Testis (tissue), 3 donors: ENCODE measurements around the gene SFMBT2. TPM values are rescaled to one million over a fixed set of nuclear protein-coding genes. Genes with fewer than 3 reads are reported as not detected.

Experiments used
- DNase-seq: peaks from one replicate; pipeline ENCODE4 v3.0.0-alpha.2; 2019
- H3K27ac ChIP-seq, 2 donors: fragments of 200-600 bp; sonication (generic); one replicate each; pipeline ENCODE4 v1.5.1; 2019
- H3K27me3 ChIP-seq: fragments of 200-600 bp; sonication (generic); one replicate; pipeline ENCODE4 v1.5.1; 2019
- H3K36me3 ChIP-seq: fragments of 200-600 bp; sonication (generic); one replicate; pipeline ENCODE4 v1.5.1; 2017; ENCODE audit warnings: low read depth; ENCODE audit errors: missing control alignments
- H3K4me1 ChIP-seq: fragments of 200-600 bp; sonication (generic); one replicate; pipeline ENCODE4 v1.5.1; 2019
- H3K4me3 ChIP-seq, 2 donors: fragments of 200-600 bp; sonication (generic); one replicate each; pipeline ENCODE4 v1.5.1; 2017 to 2019
- H3K9me3 ChIP-seq: fragments of 200-600 bp; sonication (generic); one replicate; pipeline ENCODE4 v1.5.1; 2017
- POLR2A ChIP-seq: fragments of 450-650 bp; IDR thresholded peaks from one replicate; pipeline ENCODE4 v1.6.1; 2017; ENCODE audit warnings: antibody characterized with exemption, mild to moderate bottlenecking, moderate library complexity
- WGBS, 2 donors: methylation state at CpG; one replicate each; pipeline ENCODE4 v1.1.5; 2018; 5-methylcytosine and 5-hydroxymethylcytosine counted together
- intact Hi-C: fragments of 100-400 bp; cut with DNase I; formaldehyde crosslinking; loops from one replicate; pipeline ENCODE4 v1.15.1; 2023; ENCODE audit warnings: low total_unique reads
- polyA plus RNA-seq: library from polyadenylated mRNA; stranded (reverse); fragments of 350-450 nt; fragmentation: Illumina TruSeq; extraction: RNeasy Lipid Tissue Mini Kit (QIAGEN cat#74804); gene quantifications from one replicate; pipeline ENCODE4 v1.2.3, GENCODE V29; 2014; ENCODE audit warnings: low read depth, low replicate concordance; ENCODE audit not compliant: insufficient read depth
- total RNA-seq, 2 donors: library from RNA; depleted of rRNA; stranded (reverse); fragments of >200 nt; gene quantifications; one replicate each; pipeline ENCODE4 v1.2.3, GENCODE V29; 2016
- TF ChIP-seq, protein P1 (sequence below), 3 experiments: fragments of 450-650 bp in 2 of 3; fragments of 200-600 bp in 1 of 3; sonication (generic) in 1 of 3; IDR thresholded peaks; one replicate each; pipeline ENCODE4 v1.5.1; 2016 to 2019; ENCODE audit warnings: antibody characterized with exemption in 3 of 3, mild to moderate bottlenecking in 2 of 3, moderate library complexity in 1 of 3

SFMBT2 gene
- total and polyA plus RNA-seq, 3 donors from 2014 or later = 3.6 to 8.5 (median 7.6) TPM

DNA sequence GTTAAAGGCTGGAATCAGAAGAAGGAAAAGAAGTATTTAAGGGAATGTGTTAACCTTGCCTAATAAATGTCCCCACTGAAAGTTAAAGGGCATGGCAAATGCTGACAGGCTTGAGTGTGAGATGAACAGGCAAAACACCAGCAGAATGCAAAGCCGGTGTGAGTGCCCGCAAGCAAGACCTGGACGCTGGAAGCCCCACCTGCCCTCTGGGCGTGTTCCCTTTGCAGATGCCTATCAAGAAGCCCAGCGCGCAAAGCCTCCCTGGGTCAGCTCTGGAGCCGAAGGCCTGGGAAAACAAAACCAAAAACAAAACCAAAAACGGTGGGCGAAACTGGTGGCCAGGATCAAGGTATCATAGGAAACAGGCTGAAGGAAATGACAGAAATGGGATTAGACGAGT, 200.3 kb downstream of the SFMBT2 start:
- WGBS, 2 donors = 87 to 94% methylated on average over 10 of the region's 10 CpGs
- no peak for TF ChIP-seq POLR2A
- TF ChIP-seq, protein P1, sequence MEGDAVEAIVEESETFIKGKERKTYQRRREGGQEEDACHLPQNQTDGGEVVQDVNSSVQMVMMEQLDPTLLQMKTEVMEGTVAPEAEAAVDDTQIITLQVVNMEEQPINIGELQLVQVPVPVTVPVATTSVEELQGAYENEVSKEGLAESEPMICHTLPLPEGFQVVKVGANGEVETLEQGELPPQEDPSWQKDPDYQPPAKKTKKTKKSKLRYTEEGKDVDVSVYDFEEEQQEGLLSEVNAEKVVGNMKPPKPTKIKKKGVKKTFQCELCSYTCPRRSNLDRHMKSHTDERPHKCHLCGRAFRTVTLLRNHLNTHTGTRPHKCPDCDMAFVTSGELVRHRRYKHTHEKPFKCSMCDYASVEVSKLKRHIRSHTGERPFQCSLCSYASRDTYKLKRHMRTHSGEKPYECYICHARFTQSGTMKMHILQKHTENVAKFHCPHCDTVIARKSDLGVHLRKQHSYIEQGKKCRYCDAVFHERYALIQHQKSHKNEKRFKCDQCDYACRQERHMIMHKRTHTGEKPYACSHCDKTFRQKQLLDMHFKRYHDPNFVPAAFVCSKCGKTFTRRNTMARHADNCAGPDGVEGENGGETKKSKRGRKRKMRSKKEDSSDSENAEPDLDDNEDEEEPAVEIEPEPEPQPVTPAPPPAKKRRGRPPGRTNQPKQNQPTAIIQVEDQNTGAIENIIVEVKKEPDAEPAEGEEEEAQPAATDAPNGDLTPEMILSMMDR (IDR thresholded peaks at IDR 0.05) = no peak
- no peaks in the 10 kb centered on the region for H3K4me1 ChIP-seq
- H3K27me3 ChIP-seq = no peaks in the 10 kb centered on the region
- no peak overlapping the region for H3K4me3 ChIP-seq
- intact Hi-C loops = no loop called here
- H3K36me3 ChIP-seq = no peaks in the 10 kb centered on the region
- H3K27ac ChIP-seq = no peak overlapping the region
- H3K9me3 ChIP-seq = no peaks in the 10 kb centered on the region
- DNase-seq = no peak

DNA sequence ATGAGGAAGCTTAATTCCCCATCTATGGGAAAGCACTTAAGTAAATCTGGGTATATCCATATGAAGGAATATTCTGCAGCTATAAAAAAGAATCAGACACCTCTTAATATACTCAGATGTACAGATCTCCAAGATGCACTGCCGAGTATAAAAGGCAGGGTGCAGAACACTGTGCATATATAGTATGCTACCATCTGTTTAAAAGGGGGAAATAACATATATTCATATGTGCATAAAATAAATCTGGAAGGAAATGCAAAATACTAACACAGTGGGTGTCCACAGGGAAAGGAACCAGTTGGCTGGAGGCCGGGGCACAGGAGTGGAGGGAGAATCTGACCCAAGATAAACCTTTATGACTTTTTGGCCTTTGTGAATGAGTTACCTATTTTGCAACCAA, 201.4 kb downstream of the SFMBT2 start:
- DNase-seq = no peak
- Histone ChIP-seq H3K27ac (no peak overlapping the region), H3K9me3 (no peaks in the 10 kb centered on the region), H3K4me1 (no peaks in the 10 kb centered on the region), H3K27me3 (no peaks in the 10 kb centered on the region), H3K4me3 (no peak overlapping the region), H3K36me3 (no peaks in the 10 kb centered on the region)
- TF ChIP-seq POLR2A = no peak
- TF ChIP-seq, protein P1 (IDR thresholded peaks at IDR 0.05) = no peak
- WGBS, 2 donors = 98 to 100% methylated on average over 2 of the region's 2 CpGs
- intact Hi-C loops = no loop called here

DNA sequence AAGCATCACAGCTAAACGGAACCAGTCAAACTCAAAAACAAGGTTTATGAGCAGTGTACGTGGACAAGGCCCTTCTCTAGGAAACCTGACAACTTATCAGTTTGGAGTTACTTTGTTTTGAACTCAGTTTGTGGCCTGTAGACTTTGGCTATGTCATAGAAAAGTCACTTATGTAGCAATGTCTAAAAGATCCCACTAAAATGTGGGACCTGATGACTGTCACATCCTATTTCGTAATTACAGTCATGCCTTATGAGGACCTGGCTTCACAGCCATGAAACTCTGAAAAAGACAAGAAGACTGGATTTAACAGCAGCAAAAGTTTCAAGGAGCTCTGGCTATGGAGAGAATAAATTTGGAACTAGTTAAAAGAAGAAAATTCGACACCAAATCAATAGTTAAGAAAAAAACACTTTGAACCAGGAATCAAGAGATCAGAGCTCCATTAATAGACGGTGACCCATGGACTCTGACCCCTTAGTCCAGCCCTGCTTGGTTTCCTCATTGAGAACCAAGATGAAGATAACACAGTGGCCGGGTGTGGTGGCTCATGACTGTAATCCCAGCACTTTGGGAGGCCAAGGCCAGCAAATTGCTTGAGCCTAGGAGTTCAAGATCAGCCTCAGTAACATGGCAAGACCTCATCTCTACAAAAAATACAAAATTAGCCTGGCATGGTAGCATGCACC, 204.3 kb downstream of the SFMBT2 start:
- no peak overlapping the region for H3K27ac ChIP-seq
- no peaks in the 10 kb centered on the region for H3K27me3 ChIP-seq
- intact Hi-C loops = no loop called here
- no peak for TF ChIP-seq POLR2A
- TF ChIP-seq, protein P1 (IDR thresholded peaks at IDR 0.05) = no peak
- H3K4me1 ChIP-seq = no peaks in the 10 kb centered on the region
- H3K4me3 ChIP-seq = no peak overlapping the region
- 90 to 91% methylated on average over 5 to 6 of the region's 6 CpGs for WGBS, 2 donors
- H3K9me3 ChIP-seq = no peaks in the 10 kb centered on the region
- DNase-seq = no peak
- no peaks in the 10 kb centered on the region for H3K36me3 ChIP-seq

DNA sequence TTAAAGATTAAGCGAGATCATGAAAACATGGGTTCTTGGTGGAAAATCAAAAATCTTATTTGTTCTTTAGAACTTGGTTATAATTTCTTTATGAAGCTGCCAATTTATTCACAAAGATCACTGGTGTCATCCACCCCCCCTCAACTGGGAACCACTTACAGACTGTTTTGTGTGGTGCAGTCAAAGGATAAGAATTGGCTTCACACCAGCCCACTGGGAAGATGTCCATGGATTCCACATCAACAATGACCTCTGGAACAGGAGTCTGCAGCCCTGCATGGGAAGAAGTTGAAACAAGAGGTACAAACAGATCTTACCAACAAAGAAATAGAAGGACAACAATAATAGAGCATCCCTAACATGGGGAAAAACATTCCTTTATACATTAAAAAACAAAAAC, 205.2 kb downstream of the SFMBT2 start:
- Histone ChIP-seq H3K9me3 (no peaks in the 10 kb centered on the region), H3K4me1 (no peaks in the 10 kb centered on the region), H3K27ac (no peak overlapping the region), H3K4me3 (no peak overlapping the region), H3K27me3 (no peaks in the 10 kb centered on the region), H3K36me3 (no peaks in the 10 kb centered on the region)
- intact Hi-C loops = no loop called here
- no peak for DNase-seq
- TF ChIP-seq POLR2A = no peak
- TF ChIP-seq, protein P1 (IDR thresholded peaks at IDR 0.05) = no peak
- WGBS, 2 donors = 70 to 71% methylated on average over 1 of the region's 1 CpG

DNA sequence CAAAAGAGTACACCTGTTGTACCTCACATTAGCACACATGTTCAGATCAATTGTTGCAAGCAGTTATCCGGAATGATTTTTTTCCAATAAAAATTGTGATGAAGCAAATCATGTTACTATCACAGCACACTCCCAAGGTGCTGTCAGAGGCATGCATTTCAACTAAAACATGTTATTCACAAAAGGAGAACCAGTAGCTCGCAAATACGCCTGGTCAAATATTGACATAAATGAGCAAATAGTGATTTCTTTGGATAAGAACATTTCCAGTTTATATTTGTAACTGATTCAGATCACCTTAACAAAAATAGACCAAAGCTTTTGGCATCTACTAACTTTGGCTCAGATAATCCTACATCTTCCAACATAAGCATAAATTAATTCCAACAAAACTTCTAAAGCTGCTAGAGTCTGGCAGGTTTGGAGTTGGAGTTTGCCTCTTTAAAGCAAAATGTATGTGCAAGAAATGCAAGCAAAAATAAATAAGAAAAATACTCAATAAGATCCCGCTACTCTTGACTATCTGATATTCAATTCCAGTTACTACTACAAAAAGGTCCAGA, 208.0 kb downstream of the SFMBT2 start:
- intact Hi-C loops = no loop called here
- Histone ChIP-seq H3K36me3 (no peaks in the 10 kb centered on the region), H3K9me3 (no peaks in the 10 kb centered on the region), H3K27me3 (no peaks in the 10 kb centered on the region), H3K4me1 (no peaks in the 10 kb centered on the region), H3K4me3 (no peak overlapping the region), H3K27ac (no peak overlapping the region)
- no peak for TF ChIP-seq POLR2A
- TF ChIP-seq, protein P1 (IDR thresholded peaks at IDR 0.05) = no peak
- DNase-seq = no peak
- WGBS, 2 donors = 81 to 82% methylated on average over 4 of the region's 4 CpGs
